GM12878 (cell line): ENCODE measurements around the gene PLCB4. TPM values are rescaled to one million over a fixed set of nuclear protein-coding genes. Genes with fewer than 3 reads are reported as not detected.

ENCODE experiments used
- ATAC-seq: fragments of 200-7000 bp; cut with Tn5 transposase; 3 replicates; pipeline ENCODE4 v1.9.1; 2020; ENCODE audit warnings: mild to moderate bottlenecking, moderate library complexity
- BruUV-seq: library from RNA; stranded (reverse); fragments of 400-500 nt; replicated peaks from 2 replicates; lab custom pipeline; 2021; lab: Mats Ljungman, UMichigan
- CTCF ChIA-PET: fragments of 300-600 bp; sonication (Branson Sonifier 250); formaldehyde crosslinking; extraction: SDS; loops from one replicate; lab custom pipeline; 2021; ENCODE audit warnings: inconsistent platforms; lab: Yijun Ruan, JAX
- POLR2A ChIA-PET: fragments of 350-600 bp; formaldehyde crosslinking; extraction: SDS; loops from one replicate; lab custom pipeline; 2021; ENCODE audit warnings: inconsistent platforms; lab: Charles Lee
- RAD21 ChIA-PET: fragments of 300-600 bp; sonication (Branson Sonifier 250); formaldehyde crosslinking; loops from one replicate; lab custom pipeline; 2023; ENCODE audit warnings: antibody characterized with exemption; ENCODE audit not compliant: unreplicated experiment; lab: Charles Lee
- SMC1A ChIA-PET: fragments of 300-600 bp; sonication (Branson Sonifier 250); formaldehyde crosslinking; loops from one replicate; lab custom pipeline; 2023; ENCODE audit not compliant: unreplicated experiment, uncharacterized antibody; lab: Charles Lee
- DNase-seq: peaks from one replicate; pipeline ENCODE4 v3.0.0-alpha.2; 2011; ENCODE audit warnings: low read depth, low spot score
- FAIRE-seq: peaks from 3 replicates; lab custom pipeline; 2011; peaks lifted over from hg19 to GRCh38; lab: Jason Lieb, UNC
- H2AFZ ChIP-seq: 2 replicates; pipeline ENCODE4 v1.6.0; 2011; ENCODE audit warnings: low read depth, low read length, control low read depth; ENCODE audit not compliant: control insufficient read depth
- H3K27ac ChIP-seq: 2 replicates; pipeline ENCODE4 v1.5.1; 2011; ENCODE audit warnings: control low read depth; ENCODE audit not compliant: control insufficient read depth, insufficient read depth
- H3K27me3 ChIP-seq, 2 experiments: replicated peaks in 1 of 2; 2 replicates each; pipeline versions ENCODE4 v1.6.0 to v1.6.1; 2011; ENCODE audit warnings: low read length in 1 of 2; ENCODE audit not compliant: control insufficient read depth in 2 of 2, insufficient read depth in 2 of 2
- H3K36me3 ChIP-seq, 2 experiments: 2 replicates each; pipeline ENCODE4 v1.5.1; 2011; ENCODE audit warnings: low read length in 1 of 2; ENCODE audit not compliant: control insufficient read depth in 2 of 2, insufficient read depth in 2 of 2
- H3K4me1 ChIP-seq: 2 replicates; pipeline ENCODE4 v1.6.1; 2011; ENCODE audit warnings: mild to moderate bottlenecking, low read length, moderate library complexity, mixed read lengths; ENCODE audit not compliant: control insufficient read depth, insufficient read depth
- H3K4me2 ChIP-seq: 2 replicates; pipeline ENCODE4 v1.6.0; 2011; ENCODE audit warnings: control low read depth; ENCODE audit not compliant: control insufficient read depth, insufficient read depth
- H3K4me3 ChIP-seq: fragments of 200-600 bp; sonication (generic); 2 replicates; pipeline ENCODE4 v1.5.1; 2016
- H3K79me2 ChIP-seq: 2 replicates; pipeline ENCODE4 v1.6.0; 2011; ENCODE audit warnings: low read length; ENCODE audit not compliant: control insufficient read depth, insufficient read depth
- H3K9ac ChIP-seq: 2 replicates; pipeline ENCODE4 v1.8.0; 2011; ENCODE audit warnings: low read length, control low read depth, mixed read lengths; ENCODE audit not compliant: control insufficient read depth, insufficient read depth
- H3K9me3 ChIP-seq: replicated peaks from 3 replicates; pipeline ENCODE4 v1.5.1; 2011; ENCODE audit warnings: mild to moderate bottlenecking, low read length; ENCODE audit not compliant: control insufficient read depth, insufficient read depth
- H4K20me1 ChIP-seq: 2 replicates; pipeline ENCODE4 v1.6.0; 2011; ENCODE audit not compliant: control insufficient read depth, insufficient read depth
- ATF7 ChIP-seq: fragments of 450-650 bp; IDR thresholded peaks from 2 replicates; pipeline ENCODE4 v1.6.1; 2016; ENCODE audit warnings: low read depth, mild to moderate bottlenecking
- BRCA1 ChIP-seq: IDR thresholded peaks from 2 replicates; pipeline ENCODE4 v1.6.1; 2011; ENCODE audit warnings: low read depth, low read length, improper control_type of control experiment
- CEBPZ ChIP-seq: fragments of 150-350 bp; IDR thresholded peaks from 2 replicates; pipeline ENCODE4 v1.6.1; 2016; ENCODE audit warnings: low read depth, low read length
- CREM ChIP-seq: IDR thresholded peaks from 2 replicates; pipeline ENCODE4 v1.6.1; 2014; ENCODE audit warnings: antibody characterized with exemption, low read depth
- MYC ChIP-seq: IDR thresholded peaks from 2 replicates; pipeline ENCODE4 v1.6.1; 2011; ENCODE audit warnings: mild to moderate bottlenecking, low read length, moderate library complexity, inconsistent platforms; ENCODE audit not compliant: insufficient read depth, insufficient replicate concordance, insufficient read length, severe bottlenecking
- RAD21 ChIP-seq: IDR thresholded peaks from 2 replicates; pipeline ENCODE4 v1.6.1; 2011; ENCODE audit warnings: mild to moderate bottlenecking, low read depth, low read length, moderate library complexity; ENCODE audit not compliant: insufficient read depth
- RUNX3 ChIP-seq: IDR thresholded peaks from 2 replicates; pipeline ENCODE4 v1.6.1; 2012; ENCODE audit warnings: low read length, inconsistent platforms
- SPI1 ChIP-seq: IDR thresholded peaks from 2 replicates; pipeline ENCODE4 v1.6.1; 2011; ENCODE audit warnings: low read depth, mild to moderate bottlenecking, low read length, moderate library complexity, borderline replicate concordance; ENCODE audit not compliant: insufficient read depth
- TCF3 ChIP-seq: IDR thresholded peaks from 2 replicates; pipeline ENCODE4 v1.6.1; 2012; ENCODE audit warnings: low read depth, mild to moderate bottlenecking, low read length, borderline replicate concordance; ENCODE audit not compliant: insufficient read depth
- YY1 ChIP-seq: IDR thresholded peaks from 2 replicates; pipeline ENCODE4 v1.6.1; 2011; ENCODE audit warnings: low read depth, mild to moderate bottlenecking, low read length
- WGBS: methylation state at CpG from one replicate; pipeline ENCODE4 v1.1.6; 2016; ENCODE audit warnings: low lambda C conversion rate; ENCODE audit not compliant: insufficient replicate concordance, insufficient coverage; ENCODE audit errors: missing lambda C conversion rate; 5-methylcytosine and 5-hydroxymethylcytosine counted together
- in situ Hi-C: fragments of 300-500 bp; cut with MboI; formaldehyde crosslinking; loops from 9 replicates; pipeline ENCODE4 v1.14.3; 2018; ENCODE audit warnings: mixed read lengths
- intact Hi-C: fragments of 100-400 bp; cut with micrococcal nuclease; formaldehyde crosslinking; loops from one replicate; pipeline ENCODE4 v1.14.2; 2022; ENCODE audit not compliant: unreplicated experiment
- polyA plus RNA-seq, 11 experiments: library from polyadenylated mRNA; depleted of rRNA in 4 of 11; unstranded in 6 of 11; stranded (reverse) in 5 of 11; fragments of >200 nt; fragmentation: Nextera tagmentation in 4 of 11; fragmentation: Illumina TruSeq in 1 of 11; extraction: Ambion mirVana in 4 of 11; extraction: Trizol in 1 of 11; gene quantifications; 1 replicate in 1 of 11; 2 replicates in 10 of 11; pipeline versions ENCODE4 v1.2.1 to v1.2.3, GENCODE V29; 2011 to 2016; ENCODE audit warnings: inconsistent platforms in 2 of 11, missing spikeins in 2 of 11, low read depth in 1 of 11
- total RNA-seq, 4 experiments: library from RNA; depleted of rRNA in 3 of 4; stranded (reverse); fragments of >200 nt in 3 of 4; fragmentation: Illumina TruSeq in 1 of 4; extraction: Trizol in 1 of 4; gene quantifications; 2 replicates each; pipeline versions ENCODE4 v1.2.1 to v1.2.3, GENCODE V29; 2013 to 2021

Gene PLCB4
- total and polyA plus RNA-seq, 10 of the 15 experiments (the other 5 are each of a cell fraction or from before 2014, with no cell fraction given): not detected

GRCh38 chr20:9169409-9169808 lies 100.5 kb downstream of the PLCB4 start:
- ChIA-PET SMC1A (no interaction called here), RAD21 (no interaction called here), CTCF (interaction anchor here (1.4 kb wide), 2 partner anchors 8 to 14 kb away, joined by 3 read pairs; no protein-coding TSS in a partner anchor), POLR2A (no interaction called here)
- WGBS: 75% methylated on average over 5 of the region's 7 CpGs
- BruUV-seq: no TSS peak
- Histone ChIP-seq H3K36me3 (no peaks in the 10 kb centered on the region), H3K9ac (no peak overlapping the region), H4K20me1 (no peaks in the 10 kb centered on the region), H3K9me3 (no peaks in the 10 kb centered on the region), H3K4me1 (no peaks in the 10 kb centered on the region), H2AFZ (no peak overlapping the region), H3K27ac (no peak overlapping the region), H3K27me3 (no peaks in the 10 kb centered on the region; a peak in 1 of 4 replicates), H3K4me3 (no peak overlapping the region), H3K79me2 (no peaks in the 10 kb centered on the region), H3K4me2 (no peak overlapping the region)
- DNase-seq (no peak), ATAC-seq (no peak), FAIRE-seq (no peak)
- TF ChIP-seq SPI1 (no peak), YY1 (no peak)
- in situ Hi-C loops (no loop called here), intact Hi-C loops (no loop called here)

- intact Hi-C loops: loop anchor here (10.0 kb wide), 1 partner anchor 318 kb away; no protein-coding TSS in a partner anchor
- H3K4me3 ChIP-seq: no peak overlapping the region
- H2AFZ ChIP-seq: no peak overlapping the region
- FAIRE-seq (no peak), DNase-seq (no peak), ATAC-seq (no peak)
- no peak overlapping the region for H3K9ac ChIP-seq
- no peak overlapping the region for H3K27ac ChIP-seq
- WGBS: 0% methylated on average over 2 of the region's 2 CpGs
- in situ Hi-C loops: no loop called here
- RAD21 ChIA-PET: no interaction called here
- CTCF ChIA-PET: no interaction called here
- BruUV-seq: no TSS peak
- H3K4me2 ChIP-seq: no peak overlapping the region
- no peaks in the 10 kb centered on the region; a peak in 1 of 4 replicates for H3K27me3 ChIP-seq
- POLR2A ChIA-PET: no interaction called here
- H3K36me3 ChIP-seq: no peaks in the 10 kb centered on the region
- TF ChIP-seq ATF7: no peak
- TF ChIP-seq RUNX3: no peak
- no peak for TF ChIP-seq CEBPZ
- no peak for TF ChIP-seq BRCA1
- TF ChIP-seq MYC: no peak
- TF ChIP-seq CREM: no peak
- no peak for TF ChIP-seq RAD21
- TF ChIP-seq TCF3: no peak
- no peaks in the 10 kb centered on the region for H3K79me2 ChIP-seq
- no peaks in the 10 kb centered on the region for H3K4me1 ChIP-seq
- H4K20me1 ChIP-seq: no peaks in the 10 kb centered on the region
- SMC1A ChIA-PET: no interaction called here
- H3K9me3 ChIP-seq: no peaks in the 10 kb centered on the region
These were observed 104.0 kb downstream of the PLCB4 start for GRCh38 chr20:9172851-9173250.
